HG03280 (cell line): ENCODE measurements around the gene PDF.
"Not testable (repeated sequence)": the region's sequence is repeated elsewhere in the genome, so short reads cannot be mapped to it uniquely, and the experiment has no call there.

Source experiments
- ATAC-seq: cut with Tn5 transposase; IDR thresholded peaks from one replicate; pipeline ENCODE4 v1.9.1; 2021; ENCODE audit warnings: mild to moderate bottlenecking, moderate library complexity; ENCODE audit not compliant: unreplicated experiment

Gene PDF

GRCh38 chr16:69330286-69331109 lies at the start of gene PDF:
PDF (minus strand) TSS chr16:69330588; CDS start chr16:69330570, 18 bp downstream.
- ATAC-seq: peak; percentile 92

- ATAC-seq: no peak
These were observed 48.4 kb upstream of the PDF start for GRCh38 chr16:69378760-69379159.

- ATAC-seq: no peak
These were observed 47.6 kb upstream of the PDF start for GRCh38 chr16:69378036-69378435.

- no peak for ATAC-seq
These were observed 46.1 kb upstream of the PDF start for GRCh38 chr16:69376393-69377059.

GRCh38 chr16:69373019-69373418 lies 42.6 kb upstream of the PDF start:
- ATAC-seq: no peak

- ATAC-seq: no peak
These were observed 41.2 kb upstream of the PDF start for GRCh38 chr16:69371564-69371963.

- no peak for ATAC-seq
These were observed 38.5 kb upstream of the PDF start for GRCh38 chr16:69368866-69369265.

- no peak for ATAC-seq
These were observed 37.6 kb upstream of the PDF start for GRCh38 chr16:69367980-69368379.

GRCh38 chr16:69366431-69366830 lies 36.0 kb upstream of the PDF start:
- no peak for ATAC-seq

- ATAC-seq: no peak
These were observed 35.5 kb upstream of the PDF start for GRCh38 chr16:69365901-69366300.

GRCh38 chr16:69364088-69364487 lies 33.7 kb upstream of the PDF start:
- no peak for ATAC-seq

- ATAC-seq: no peak
These were observed 32.9 kb upstream of the PDF start for GRCh38 chr16:69363281-69363717.

- ATAC-seq: not testable (repeated sequence)
These were observed 29.7 kb upstream of the PDF start for GRCh38 chr16:69360070-69360469.

GRCh38 chr16:69351309-69352027 lies 21.1 kb upstream of the PDF start, which contains the start of gene TMED6:
TMED6 (minus strand) TSS chr16:69351786; CDS start chr16:69351753, 33 bp downstream.
- no peak for ATAC-seq

- ATAC-seq: no peak
These were observed 20.2 kb upstream of the PDF start for GRCh38 chr16:69350536-69351133.

- no peak for ATAC-seq
These were observed 19.1 kb upstream of the PDF start for GRCh38 chr16:69349536-69349935.

GRCh38 chr16:69348222-69348621 lies 17.8 kb upstream of the PDF start:
- ATAC-seq: no peak

- no peak for ATAC-seq
These were observed 16.3 kb upstream of the PDF start for GRCh38 chr16:69346683-69347082.

GRCh38 chr16:69345923-69346322 lies 15.5 kb upstream of the PDF start:
- no peak for ATAC-seq

- no peak for ATAC-seq
These were observed 13.8 kb upstream of the PDF start for GRCh38 chr16:69344171-69344570.

GRCh38 chr16:69340095-69340644 lies 9.8 kb upstream of the PDF start:
- no peak for ATAC-seq
